Measurements from ENCODE around the gene ZNF17.
"Not testable (repeated sequence)": the region's sequence is repeated elsewhere in the genome, so short reads cannot be mapped to it uniquely, and the experiment has no call there.

The ZNF17 gene

GRCh38 chr19:57363688-57364181, 47.2 kb upstream of the ZNF17 start:
- Histone ChIP-seq H3K27me3 (ENCODE audit: insufficient read depth, poor library complexity, severe bottlenecking) (no peaks in the 10 kb centered on the region), H3K4me3 (replicated peaks; ENCODE audit: insufficient read depth, low read length) (peak overlapping the region; percentile 89), H3K27ac (replicated peaks) (peak overlapping the region; percentile 67)
- TF ChIP-seq CTCF (IDR thresholded peaks at IDR 0.05; ENCODE audit: insufficient read depth, low read length) (no peak), POLR2AphosphoS5 (IDR thresholded peaks at IDR 0.05; ENCODE audit: low read depth) (no peak), GABPA (IDR thresholded peaks at IDR 0.05; ENCODE audit: low read depth) (no peak), SPI1 (IDR thresholded peaks at IDR 0.05; ENCODE audit: borderline replicate concordance, low read depth) (no peak)
- DNase-seq (ENCODE audit: low read depth in 1 of 2, low spot score in 1 of 2) = no peak

GRCh38 chr19:57366776-57367175, 44.2 kb upstream of the ZNF17 start:
- no peak overlapping the region for H3K27ac ChIP-seq (replicated peaks)
- DNase-seq (ENCODE audit: low read depth in 1 of 2, low spot score in 1 of 2) = no peak
- no peak for TF ChIP-seq GABPA (IDR thresholded peaks at IDR 0.05; ENCODE audit: low read depth)
- TF ChIP-seq POLR2AphosphoS5 (IDR thresholded peaks at IDR 0.05; ENCODE audit: low read depth) = no peak
- no peak for TF ChIP-seq REST (IDR thresholded peaks at IDR 0.05; ENCODE audit: insufficient replicate concordance, low read depth)
- no peak for TF ChIP-seq SPI1 (IDR thresholded peaks at IDR 0.05; ENCODE audit: borderline replicate concordance, low read depth)
- TF ChIP-seq CTCF (IDR thresholded peaks at IDR 0.05; ENCODE audit: insufficient read depth, low read length) = no peak

GRCh38 chr19:57374179-57374578, 36.8 kb upstream of the ZNF17 start:
- no peak overlapping the region for H3K27ac ChIP-seq (replicated peaks)
- H3K4me3 ChIP-seq (replicated peaks; ENCODE audit: insufficient read depth, low read length) = no peak overlapping the region
- no peak for DNase-seq (ENCODE audit: low read depth in 1 of 2, low spot score in 1 of 2)
- H3K27me3 ChIP-seq (ENCODE audit: insufficient read depth, poor library complexity, severe bottlenecking) = no peaks in the 10 kb centered on the region
- no peak for TF ChIP-seq REST (IDR thresholded peaks at IDR 0.05; ENCODE audit: insufficient replicate concordance, low read depth)
- TF ChIP-seq POLR2AphosphoS5 (IDR thresholded peaks at IDR 0.05; ENCODE audit: low read depth) = no peak
- no peak for TF ChIP-seq SPI1 (IDR thresholded peaks at IDR 0.05; ENCODE audit: borderline replicate concordance, low read depth)
- TF ChIP-seq CTCF (IDR thresholded peaks at IDR 0.05; ENCODE audit: insufficient read depth, low read length) = no peak
- TF ChIP-seq GABPA (IDR thresholded peaks at IDR 0.05; ENCODE audit: low read depth) = no peak

More at GRCh38 chr19:57366776-57367175, 44.2 kb upstream of the ZNF17 start:
- no peak overlapping the region for H3K4me3 ChIP-seq (replicated peaks; ENCODE audit: insufficient read depth, low read length)
- no peaks in the 10 kb centered on the region for H3K27me3 ChIP-seq (ENCODE audit: insufficient read depth, poor library complexity, severe bottlenecking)

GRCh38 chr19:57374647-57375046, 36.3 kb upstream of the ZNF17 start:
- H3K27ac ChIP-seq (replicated peaks); H3K27me3 ChIP-seq (ENCODE audit: insufficient read depth, poor library complexity, severe bottlenecking); DNase-seq (ENCODE audit: low read depth in 1 of 2, low spot score in 1 of 2); H3K4me3 ChIP-seq (replicated peaks; ENCODE audit: insufficient read depth, low read length): not testable (repeated sequence)
